ENCODE results near the gene BBS2. TPM values are rescaled to one million over a fixed set of nuclear protein-coding genes. Genes with fewer than 3 reads are reported as not detected.

Gene BBS2
- total RNA-seq (10 to 100 TPM; 47.2 to 60.9 TPM), total RNA-seq (53.1 to 61.4 reads per million in 2 donors)

GRCh38 chr16:56519459-56520250 is at the start of gene BBS2:
Gene BBS2, minus strand, starts transcription at chr16:56520024. Its CDS starts 162 bp downstream, at chr16:56519862.
- peaks cover 30% of the 10 kb centered on the region for H3K4me1 Mint-ChIP-seq

GRCh38 chr16:56564793-56565477 is 45.1 kb upstream of the BBS2 start, which contains the start of gene MT4:
Gene MT4, plus strand, starts transcription at chr16:56565073. Its CDS starts 56 bp downstream, at chr16:56565129.
- Mint-ChIP-seq H3K27ac (no peak within 1 kb of the TSS), H3K36me3 (ENCODE audit: low read depth) (peaks cover 5% of the 10 kb centered on the region), H3K27me3 (peaks cover 19% of the 10 kb centered on the region), H3K4me1 (peaks cover 4% of the 10 kb centered on the region), H3K4me3 (no peak within 1 kb of the TSS)
- H3K9me3 ChIP-seq (ENCODE audit: control insufficient read depth, low read length, poor library complexity, severe bottlenecking) = no peaks in the 10 kb centered on the region
- DNase-seq = no peak
- no peak for ATAC-seq

More at GRCh38 chr16:56519459-56520250, at the start of gene BBS2:
- ATAC-seq (peak; percentile 91), DNase-seq (peak; percentile 85 to 92 (median 86))
- no peaks in the 10 kb centered on the region for H3K9me3 ChIP-seq (ENCODE audit: control insufficient read depth, low read length, poor library complexity, severe bottlenecking)
- H3K27ac Mint-ChIP-seq = peak within 1 kb of the TSS; percentile 83
- no peaks in the 10 kb centered on the region for H3K27me3 Mint-ChIP-seq
- peak within 1 kb of the TSS; percentile 87 for H3K4me3 Mint-ChIP-seq
- H3K36me3 Mint-ChIP-seq (ENCODE audit: low read depth) = no peaks in the 10 kb centered on the region

- peaks cover 5% of the 10 kb centered on the region for H3K36me3 Mint-ChIP-seq (ENCODE audit: low read depth)
- H3K9me3 ChIP-seq (ENCODE audit: control insufficient read depth, low read length, poor library complexity, severe bottlenecking) = no peaks in the 10 kb centered on the region
- DNase-seq (no peak), ATAC-seq (no peak)
- H3K4me3 Mint-ChIP-seq = no peak overlapping the region
- H3K4me1 Mint-ChIP-seq = peaks cover 3% of the 10 kb centered on the region
- H3K27ac Mint-ChIP-seq = no peak overlapping the region
- H3K27me3 Mint-ChIP-seq = peaks cover 44% of the 10 kb centered on the region
Measured at GRCh38 chr16:56561126-56561525, 41.3 kb upstream of the BBS2 start.

- ATAC-seq (no peak), DNase-seq (no peak)
- peaks cover 5% of the 10 kb centered on the region for H3K36me3 Mint-ChIP-seq (ENCODE audit: low read depth)
- no peak overlapping the region for H3K4me3 Mint-ChIP-seq
- peaks cover 48% of the 10 kb centered on the region for H3K27me3 Mint-ChIP-seq
- peaks cover 3% of the 10 kb centered on the region for H3K4me1 Mint-ChIP-seq
- no peak overlapping the region for H3K27ac Mint-ChIP-seq
- no peaks in the 10 kb centered on the region for H3K9me3 ChIP-seq (ENCODE audit: control insufficient read depth, low read length, poor library complexity, severe bottlenecking)
Measured at GRCh38 chr16:56560447-56560846, 40.6 kb upstream of the BBS2 start.

GRCh38 chr16:56559109-56559508 is 39.3 kb upstream of the BBS2 start:
- H3K4me3 Mint-ChIP-seq = no peak overlapping the region
- no peak overlapping the region for H3K27ac Mint-ChIP-seq
- no peak for ATAC-seq
- H3K36me3 Mint-ChIP-seq (ENCODE audit: low read depth) = peaks cover 5% of the 10 kb centered on the region
- H3K4me1 Mint-ChIP-seq = peaks cover 3% of the 10 kb centered on the region
- no peaks in the 10 kb centered on the region for H3K9me3 ChIP-seq (ENCODE audit: control insufficient read depth, low read length, poor library complexity, severe bottlenecking)
- DNase-seq = no peak
- peaks cover 57% of the 10 kb centered on the region for H3K27me3 Mint-ChIP-seq

- DNase-seq (no peak), ATAC-seq (no peak)
- Mint-ChIP-seq H3K4me1 (peaks cover 5% of the 10 kb centered on the region), H3K27ac (no peak overlapping the region), H3K27me3 (peaks cover 66% of the 10 kb centered on the region), H3K4me3 (no peak overlapping the region), H3K36me3 (ENCODE audit: low read depth) (peaks cover 9% of the 10 kb centered on the region)
- no peaks in the 10 kb centered on the region for H3K9me3 ChIP-seq (ENCODE audit: control insufficient read depth, low read length, poor library complexity, severe bottlenecking)
Measured at GRCh38 chr16:56558024-56558747, 38.4 kb upstream of the BBS2 start.

- H3K4me3 Mint-ChIP-seq = no peak overlapping the region
- H3K9me3 ChIP-seq (ENCODE audit: control insufficient read depth, low read length, poor library complexity, severe bottlenecking) = no peaks in the 10 kb centered on the region
- H3K36me3 Mint-ChIP-seq (ENCODE audit: low read depth) = peaks cover 4% of the 10 kb centered on the region
- peaks cover 68% of the 10 kb centered on the region for H3K27me3 Mint-ChIP-seq
- H3K27ac Mint-ChIP-seq = no peak overlapping the region
- ATAC-seq (no peak), DNase-seq (no peak)
- H3K4me1 Mint-ChIP-seq = peaks cover 7% of the 10 kb centered on the region
Measured at GRCh38 chr16:56554441-56554840, 34.6 kb upstream of the BBS2 start.

GRCh38 chr16:56551796-56552738 is 32.2 kb upstream of the BBS2 start:
- Mint-ChIP-seq H3K36me3 (ENCODE audit: low read depth) (peaks cover 4% of the 10 kb centered on the region), H3K4me3 (peak overlapping the region; percentile 52), H3K27me3 (peaks cover 51% of the 10 kb centered on the region), H3K4me1 (peaks cover 14% of the 10 kb centered on the region), H3K27ac (no peak overlapping the region)
- DNase-seq (no peak), ATAC-seq (no peak)
- no peaks in the 10 kb centered on the region for H3K9me3 ChIP-seq (ENCODE audit: control insufficient read depth, low read length, poor library complexity, severe bottlenecking)

GRCh38 chr16:56549744-56550385 is 30.0 kb upstream of the BBS2 start:
- H3K27me3 Mint-ChIP-seq = peaks cover 36% of the 10 kb centered on the region
- DNase-seq (no peak), ATAC-seq (no peak)
- H3K27ac Mint-ChIP-seq = no peak overlapping the region
- peaks cover 4% of the 10 kb centered on the region for H3K36me3 Mint-ChIP-seq (ENCODE audit: low read depth)
- no peaks in the 10 kb centered on the region for H3K9me3 ChIP-seq (ENCODE audit: control insufficient read depth, low read length, poor library complexity, severe bottlenecking)
- H3K4me1 Mint-ChIP-seq = peaks cover 14% of the 10 kb centered on the region
- H3K4me3 Mint-ChIP-seq = no peak overlapping the region

- H3K9me3 ChIP-seq (ENCODE audit: control insufficient read depth, low read length, poor library complexity, severe bottlenecking) = no peaks in the 10 kb centered on the region
- DNase-seq = no peak
- Mint-ChIP-seq H3K4me3 (no peak overlapping the region), H3K36me3 (ENCODE audit: low read depth) (peaks cover 4% of the 10 kb centered on the region), H3K27me3 (peaks cover 29% of the 10 kb centered on the region), H3K4me1 (peaks cover 14% of the 10 kb centered on the region), H3K27ac (no peak overlapping the region)
- ATAC-seq = no peak
Measured at GRCh38 chr16:56549161-56549560, 29.3 kb upstream of the BBS2 start.

- H3K27ac Mint-ChIP-seq = no peak overlapping the region
- no peaks in the 10 kb centered on the region for H3K36me3 Mint-ChIP-seq (ENCODE audit: low read depth)
- peaks cover 23% of the 10 kb centered on the region for H3K27me3 Mint-ChIP-seq
- no peak overlapping the region for H3K4me3 Mint-ChIP-seq
- no peak for DNase-seq
- H3K9me3 ChIP-seq (ENCODE audit: control insufficient read depth, low read length, poor library complexity, severe bottlenecking) = no peaks in the 10 kb centered on the region
- no peak for ATAC-seq
- peaks cover 12% of the 10 kb centered on the region for H3K4me1 Mint-ChIP-seq
Measured at GRCh38 chr16:56547949-56548567, 28.2 kb upstream of the BBS2 start.
